Activated T-cell treated with anti-CD3 and anti-CD28 coated beads, Interleukin-2, amount 50 U/mL, for 4 hours (primary cell): ENCODE measurements around the gene GUF1. TPM values are rescaled to one million over a fixed set of nuclear protein-coding genes. Genes with fewer than 3 reads are reported as not detected.

Experiments
- ATAC-seq, 2 donors: fragments of 200-7000 bp; cut with Tn5 transposase; one replicate each; pipeline ENCODE4 v1.10.0; 2021
- DNase-seq: peaks from one replicate; pipeline ENCODE4 v3.0.0-alpha.2; 2020
- H3K27me3 Mint-ChIP-seq: one replicate; pipeline ENCODE4 v1.8.0; 2021; ENCODE audit warnings: low read depth, mixed read lengths
- H3K36me3 Mint-ChIP-seq: one replicate; pipeline ENCODE4 v1.8.0; 2022; ENCODE audit warnings: mixed read lengths; ENCODE audit not compliant: insufficient read depth
- H3K4me1 Mint-ChIP-seq: one replicate; pipeline ENCODE4 v1.8.0; 2021; ENCODE audit warnings: low read depth, mixed read lengths
- H3K4me3 Mint-ChIP-seq: one replicate; pipeline ENCODE4 v1.8.0; 2021; ENCODE audit warnings: mild to moderate bottlenecking, moderate library complexity, mixed read lengths
- H3K9me3 Mint-ChIP-seq: one replicate; pipeline ENCODE4 v1.8.0; 2021; ENCODE audit warnings: mixed read lengths
- total RNA-seq, 3 donors: library from RNA; stranded (reverse); gene quantifications; one replicate each; pipeline ENCODE4 v1.2.1, GENCODE V29; 2021

GUF1 gene, protein sequence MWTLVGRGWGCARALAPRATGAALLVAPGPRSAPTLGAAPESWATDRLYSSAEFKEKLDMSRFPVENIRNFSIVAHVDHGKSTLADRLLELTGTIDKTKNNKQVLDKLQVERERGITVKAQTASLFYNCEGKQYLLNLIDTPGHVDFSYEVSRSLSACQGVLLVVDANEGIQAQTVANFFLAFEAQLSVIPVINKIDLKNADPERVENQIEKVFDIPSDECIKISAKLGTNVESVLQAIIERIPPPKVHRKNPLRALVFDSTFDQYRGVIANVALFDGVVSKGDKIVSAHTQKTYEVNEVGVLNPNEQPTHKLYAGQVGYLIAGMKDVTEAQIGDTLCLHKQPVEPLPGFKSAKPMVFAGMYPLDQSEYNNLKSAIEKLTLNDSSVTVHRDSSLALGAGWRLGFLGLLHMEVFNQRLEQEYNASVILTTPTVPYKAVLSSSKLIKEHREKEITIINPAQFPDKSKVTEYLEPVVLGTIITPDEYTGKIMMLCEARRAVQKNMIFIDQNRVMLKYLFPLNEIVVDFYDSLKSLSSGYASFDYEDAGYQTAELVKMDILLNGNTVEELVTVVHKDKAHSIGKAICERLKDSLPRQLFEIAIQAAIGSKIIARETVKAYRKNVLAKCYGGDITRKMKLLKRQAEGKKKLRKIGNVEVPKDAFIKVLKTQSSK
- total RNA-seq, result 10 to 100 TPM; 41.2 to 48.9 (median 48.3) TPM

DNA sequence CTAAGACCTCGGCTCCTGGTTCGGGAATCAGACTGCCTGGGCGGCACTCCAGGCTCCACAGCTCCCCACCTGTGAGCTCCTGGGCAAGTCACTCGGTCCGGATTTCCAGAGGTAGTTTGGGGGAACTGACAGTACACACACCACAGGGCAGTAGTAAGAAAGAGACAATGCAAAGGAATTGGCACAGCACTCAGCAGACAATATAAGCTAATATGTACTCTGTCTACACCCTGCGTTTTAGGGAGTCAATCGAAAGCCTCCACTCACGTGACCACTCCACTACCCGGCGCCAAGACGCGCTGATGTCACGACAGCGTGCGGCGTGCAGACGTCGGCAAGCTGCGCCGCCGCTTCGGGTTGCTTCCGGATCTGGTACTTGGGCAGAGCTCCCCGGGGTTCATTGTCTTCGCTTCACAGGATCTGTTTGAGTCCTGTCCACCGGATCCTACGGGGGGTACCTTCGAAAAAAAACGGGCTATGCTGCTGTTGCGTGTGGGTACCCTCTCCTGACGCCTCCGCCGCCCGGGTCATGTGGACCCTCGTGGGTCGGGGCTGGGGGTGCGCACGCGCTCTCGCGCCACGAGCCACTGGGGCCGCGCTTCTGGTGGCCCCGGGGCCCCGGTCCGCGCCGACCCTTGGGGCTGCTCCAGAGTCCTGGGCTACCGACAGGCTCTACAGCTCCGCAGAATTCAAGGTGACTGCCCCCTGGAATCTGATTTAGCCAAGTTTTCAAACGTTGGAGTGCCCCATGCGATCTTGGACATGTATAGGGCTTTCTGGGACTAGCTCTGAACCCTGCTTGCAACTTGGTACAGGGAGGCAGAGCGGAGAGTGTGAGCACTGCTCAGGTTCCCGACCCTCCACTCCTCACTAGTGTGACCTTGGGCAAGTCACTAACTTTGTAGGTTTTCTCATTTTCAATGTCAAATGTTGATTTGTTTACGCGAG lies at the start of gene GUF1:
GUF1 (plus strand) TSS at position 327 of the 948 bp plus-strand sequence; CDS start at position 530, 203 bp downstream.
- Mint-ChIP-seq H3K27me3 (no peaks in the 10 kb centered on the region), H3K36me3 (peaks cover 7% of the 10 kb centered on the region), H3K9me3 (no peaks in the 10 kb centered on the region), H3K4me3 (peak within 1 kb of the TSS; percentile 90), H3K4me1 (peaks cover 37% of the 10 kb centered on the region)
- DNase-seq (peak; percentile 83), ATAC-seq (peak; percentile 93 to 94)

- Mint-ChIP-seq H3K36me3 (no peaks in the 10 kb centered on the region), H3K9me3 (no peaks in the 10 kb centered on the region), H3K4me1 (peaks cover 2% of the 10 kb centered on the region), H3K4me3 (no peak overlapping the region), H3K27me3 (peaks cover 2% of the 10 kb centered on the region)
- peak; percentile 58 to 71 for ATAC-seq
- DNase-seq, result no peak
Measured at GRCh38 chr4:44629280-44629866, 48.8 kb upstream of the GUF1 start.

DNA sequence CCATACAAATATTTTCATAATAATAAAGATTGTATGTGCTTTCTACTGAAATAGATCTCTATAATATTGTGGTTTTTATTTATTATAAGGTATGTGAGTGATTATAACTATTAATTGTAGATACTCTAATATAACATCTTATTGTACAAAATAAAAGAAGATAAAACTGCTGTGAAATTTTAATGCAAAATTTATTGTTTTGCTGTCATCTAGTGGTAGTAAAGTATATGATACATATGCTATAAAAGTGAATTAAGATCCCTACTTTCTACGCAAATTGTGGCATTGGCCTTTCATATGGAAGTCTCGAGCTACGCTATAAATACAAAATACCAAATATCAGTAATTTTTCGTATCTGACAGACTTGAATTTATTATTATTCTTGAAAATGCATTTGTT lies 46.1 kb upstream of the GUF1 start:
- Mint-ChIP-seq H3K36me3 (no peaks in the 10 kb centered on the region), H3K9me3 (no peaks in the 10 kb centered on the region), H3K27me3 (peaks cover 10% of the 10 kb centered on the region), H3K4me1 (peaks cover 2% of the 10 kb centered on the region), H3K4me3 (no peak overlapping the region)
- no peak for ATAC-seq
- DNase-seq, result no peak

DNA sequence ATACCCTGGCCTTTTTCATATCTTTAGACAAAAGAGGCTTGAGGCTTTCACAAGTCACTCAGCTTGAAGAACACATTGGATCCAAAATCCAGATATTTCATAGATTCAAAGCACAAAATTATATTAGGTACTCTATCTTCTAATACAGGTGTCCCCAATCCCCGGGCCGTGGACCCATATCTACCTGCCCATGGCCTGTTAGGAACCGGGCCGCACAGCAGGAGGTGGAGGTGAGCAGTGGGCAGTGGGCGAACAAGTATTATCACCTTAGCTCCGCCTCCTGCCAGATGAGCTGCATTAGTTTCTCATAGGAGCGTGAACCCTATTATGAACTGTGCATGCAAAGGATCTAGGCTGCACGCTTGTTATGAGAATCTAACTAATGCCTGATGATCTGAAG lies 45.5 kb upstream of the GUF1 start:
- DNase-seq (no peak), ATAC-seq (no peak)
- peaks cover 10% of the 10 kb centered on the region for H3K27me3 Mint-ChIP-seq
- H3K9me3 Mint-ChIP-seq, result no peaks in the 10 kb centered on the region
- peaks cover 2% of the 10 kb centered on the region for H3K4me1 Mint-ChIP-seq
- H3K4me3 Mint-ChIP-seq, result no peak overlapping the region
- no peaks in the 10 kb centered on the region for H3K36me3 Mint-ChIP-seq

DNA sequence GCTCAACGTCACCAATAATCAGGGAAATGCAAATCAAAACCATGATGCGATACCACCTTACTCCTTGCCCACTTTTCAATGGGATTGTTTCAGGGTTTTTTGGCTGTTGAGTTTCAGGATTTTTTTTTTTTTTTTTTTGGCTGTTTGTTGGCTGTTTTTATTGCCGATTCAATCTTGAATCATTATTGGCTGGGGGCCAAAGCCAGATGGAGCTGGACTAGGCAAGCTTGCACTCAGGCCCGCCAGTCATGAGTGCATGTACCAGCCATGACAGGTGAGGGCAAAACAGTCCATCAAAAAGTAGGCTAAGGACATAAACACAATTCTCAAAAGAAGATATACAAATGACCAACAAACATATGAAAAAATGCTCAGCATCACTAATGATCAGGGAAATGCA lies 40.1 kb upstream of the GUF1 start:
- peaks cover 6% of the 10 kb centered on the region for H3K9me3 Mint-ChIP-seq
- no peaks in the 10 kb centered on the region for H3K4me1 Mint-ChIP-seq
- no peak overlapping the region for H3K4me3 Mint-ChIP-seq
- H3K36me3 Mint-ChIP-seq, result no peaks in the 10 kb centered on the region
- H3K27me3 Mint-ChIP-seq, result peaks cover 13% of the 10 kb centered on the region
- DNase-seq, result no peak
- no peak for ATAC-seq

- H3K4me3 Mint-ChIP-seq, result no peak overlapping the region
- no peak for DNase-seq
- no peaks in the 10 kb centered on the region for H3K4me1 Mint-ChIP-seq
- no peak for ATAC-seq
- peaks cover 6% of the 10 kb centered on the region for H3K27me3 Mint-ChIP-seq
- H3K36me3 Mint-ChIP-seq, result no peaks in the 10 kb centered on the region
- peaks cover 9% of the 10 kb centered on the region for H3K9me3 Mint-ChIP-seq
Measured at GRCh38 chr4:44646151-44646550, 32.1 kb upstream of the GUF1 start.

GRCh38 chr4:44651425-44651824 lies 26.8 kb upstream of the GUF1 start, which contains the start of gene YIPF7:
Gene YIPF7, minus strand, starts transcription at chr4:44651625. Its CDS starts 1,525 bp downstream, at chr4:44650100.
- Mint-ChIP-seq H3K4me3 (no peak within 1 kb of the TSS), H3K4me1 (no peaks in the 10 kb centered on the region), H3K9me3 (no peaks in the 10 kb centered on the region), H3K36me3 (no peaks in the 10 kb centered on the region), H3K27me3 (peaks cover 14% of the 10 kb centered on the region)
- no peak for DNase-seq
- no peak for ATAC-seq

GRCh38 chr4:44652002-44652401 lies 26.2 kb upstream of the GUF1 start:
- no peak for ATAC-seq
- Mint-ChIP-seq H3K9me3 (no peaks in the 10 kb centered on the region), H3K27me3 (peaks cover 14% of the 10 kb centered on the region), H3K4me1 (no peaks in the 10 kb centered on the region), H3K36me3 (no peaks in the 10 kb centered on the region), H3K4me3 (no peak overlapping the region)
- DNase-seq, result no peak

DNA sequence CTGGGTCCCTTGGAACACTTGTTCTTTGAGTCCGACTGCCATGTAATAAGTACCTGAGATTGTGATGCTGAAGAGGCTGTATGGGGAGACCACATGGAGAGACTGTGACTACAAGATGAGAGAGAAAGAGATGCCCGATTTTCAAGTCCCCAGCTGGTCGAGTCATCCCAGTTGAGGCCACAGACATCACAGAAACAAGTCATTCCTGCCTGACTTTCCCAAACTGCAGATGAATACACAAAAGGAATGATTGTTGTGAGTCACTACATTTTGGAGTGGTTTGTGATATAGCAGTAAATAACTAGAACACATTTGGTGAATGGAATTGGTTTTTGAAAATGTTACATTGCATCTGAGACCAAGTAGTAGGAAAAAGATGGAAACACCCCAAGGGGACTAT lies 17.8 kb upstream of the GUF1 start:
- no peak for DNase-seq
- H3K9me3 Mint-ChIP-seq, result no peaks in the 10 kb centered on the region
- no peaks in the 10 kb centered on the region for H3K4me1 Mint-ChIP-seq
- peaks cover 4% of the 10 kb centered on the region for H3K27me3 Mint-ChIP-seq
- no peaks in the 10 kb centered on the region for H3K36me3 Mint-ChIP-seq
- ATAC-seq, result no peak
- H3K4me3 Mint-ChIP-seq, result no peak overlapping the region

DNA sequence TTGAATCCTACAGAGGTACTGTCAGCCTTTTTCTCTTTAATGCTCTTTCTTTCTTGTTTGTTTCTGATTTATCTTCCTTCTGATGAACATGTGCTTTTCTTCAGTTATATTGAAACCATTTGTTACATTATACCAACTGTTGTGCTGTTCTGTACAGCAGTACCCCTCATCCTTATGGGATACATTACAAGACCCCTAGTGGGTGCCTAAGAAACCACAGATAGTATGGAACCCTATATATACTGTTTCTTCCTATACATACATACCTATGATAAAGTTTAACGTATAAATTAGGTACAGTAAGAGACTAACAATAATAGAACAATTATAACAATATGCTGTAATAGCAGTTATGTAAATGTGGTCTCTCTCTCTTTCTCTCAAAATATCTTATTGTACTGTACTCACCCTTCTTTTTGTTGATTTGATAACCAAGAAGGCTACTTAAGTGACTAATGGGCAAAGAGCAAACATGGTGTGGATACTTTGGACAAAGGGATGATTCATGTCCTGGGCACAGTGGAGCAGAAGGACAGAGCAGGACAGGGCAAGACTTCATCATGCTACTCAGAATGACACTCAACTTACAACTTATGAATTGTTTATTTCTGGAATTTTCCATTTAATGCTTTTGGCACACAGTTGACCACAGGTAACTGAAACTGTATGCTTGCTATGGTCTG lies 16.1 kb upstream of the GUF1 start:
- Mint-ChIP-seq H3K36me3 (no peaks in the 10 kb centered on the region), H3K4me1 (no peaks in the 10 kb centered on the region), H3K27me3 (peaks cover 4% of the 10 kb centered on the region), H3K4me3 (no peak overlapping the region), H3K9me3 (no peaks in the 10 kb centered on the region)
- DNase-seq, result no peak
- ATAC-seq, result no peak

- peaks cover 6% of the 10 kb centered on the region for H3K27me3 Mint-ChIP-seq
- no peaks in the 10 kb centered on the region for H3K4me1 Mint-ChIP-seq
- no peaks in the 10 kb centered on the region for H3K9me3 Mint-ChIP-seq
- no peaks in the 10 kb centered on the region for H3K36me3 Mint-ChIP-seq
- H3K4me3 Mint-ChIP-seq, result no peak overlapping the region
- ATAC-seq, result no peak
- no peak for DNase-seq
Measured at GRCh38 chr4:44662623-44663005, 15.6 kb upstream of the GUF1 start.

GRCh38 chr4:44663539-44664263 lies 14.5 kb upstream of the GUF1 start:
- DNase-seq (no peak), ATAC-seq (no peak)
- no peaks in the 10 kb centered on the region for H3K36me3 Mint-ChIP-seq
- no peaks in the 10 kb centered on the region for H3K9me3 Mint-ChIP-seq
- H3K27me3 Mint-ChIP-seq, result peaks cover 6% of the 10 kb centered on the region
- H3K4me3 Mint-ChIP-seq, result no peak overlapping the region
- H3K4me1 Mint-ChIP-seq, result no peaks in the 10 kb centered on the region

- Mint-ChIP-seq H3K27me3 (peaks cover 9% of the 10 kb centered on the region), H3K9me3 (no peaks in the 10 kb centered on the region), H3K4me1 (no peaks in the 10 kb centered on the region), H3K36me3 (no peaks in the 10 kb centered on the region), H3K4me3 (no peak overlapping the region)
- no peak for DNase-seq
- no peak for ATAC-seq
Measured at GRCh38 chr4:44668526-44668925, 9.7 kb upstream of the GUF1 start.
